ENCODE results near the gene OSBPL9.

The OSBPL9 gene

DNA sequence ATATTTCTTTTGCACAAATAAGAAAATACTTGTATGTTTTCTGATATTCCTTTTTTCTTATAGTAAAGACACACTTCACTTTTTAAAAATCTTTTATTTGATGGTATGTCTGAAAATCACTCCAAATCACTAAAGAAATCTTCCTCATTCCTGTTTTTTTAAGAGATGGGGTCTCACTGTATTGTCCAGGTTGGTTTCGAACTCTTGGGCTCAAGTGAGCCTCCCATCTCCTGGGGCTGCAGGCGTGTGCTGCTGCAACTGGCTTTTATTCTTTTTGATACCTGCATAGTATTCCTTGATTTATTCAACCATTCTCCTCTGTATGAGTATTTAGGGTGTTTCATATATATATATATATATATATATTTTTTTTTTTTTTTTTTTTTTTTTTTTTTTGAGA, 88.1 kb downstream of the OSBPL9 start:
- Mint-ChIP-seq H3K27ac (no peak overlapping the region), H3K9me3 (no peaks in the 10 kb centered on the region), H3K4me3 (no peak overlapping the region), H3K27me3 (ENCODE audit: low read depth) (peaks cover 3% of the 10 kb centered on the region), H3K36me3 (ENCODE audit: low read depth) (no peaks in the 10 kb centered on the region), H3K4me1 (ENCODE audit: low read depth) (no peaks in the 10 kb centered on the region)
- no peak for DNase-seq (ENCODE audit: low spot score)

DNA sequence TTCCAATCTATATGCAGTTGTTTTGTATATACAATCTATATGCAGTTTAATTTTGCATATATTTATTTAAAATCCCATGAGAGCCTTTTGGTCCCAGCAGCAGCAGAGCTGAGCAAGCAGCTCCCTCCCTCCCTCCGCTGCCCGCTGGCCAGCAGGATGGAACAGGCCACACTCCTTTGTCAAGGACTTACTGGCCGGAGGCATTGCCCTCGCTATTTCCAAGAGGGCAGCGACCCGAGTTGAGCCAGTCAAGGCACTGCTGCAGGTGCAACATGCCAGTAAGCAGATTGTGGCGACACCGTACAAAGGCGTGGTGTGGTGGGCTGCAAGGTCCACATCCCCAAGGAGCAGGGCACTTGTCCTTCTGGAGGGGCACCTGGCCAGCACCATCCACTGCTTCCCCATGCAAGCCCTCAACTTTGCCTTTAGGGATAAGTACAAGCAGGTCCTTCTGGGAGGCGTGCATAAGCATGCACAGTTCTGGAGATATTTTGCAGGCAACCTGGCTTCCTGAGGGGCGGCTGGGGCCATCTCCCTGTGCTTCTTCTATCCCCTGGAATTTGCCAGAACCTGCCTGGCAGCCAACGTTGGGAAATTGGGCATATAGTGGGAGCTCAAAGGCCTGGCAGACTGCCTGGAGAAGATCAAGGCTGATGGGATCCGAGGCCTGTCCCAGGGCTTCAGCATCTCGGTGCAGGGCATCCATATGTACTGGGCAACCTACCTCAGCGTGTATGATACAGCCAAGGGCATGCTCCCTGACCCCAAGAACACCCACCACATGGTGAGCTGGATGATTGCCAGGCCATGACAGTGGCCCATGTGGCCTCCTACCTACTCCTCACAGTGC, 92.2 kb downstream of the OSBPL9 start:
- no peak for DNase-seq (ENCODE audit: low spot score)
- Mint-ChIP-seq H3K9me3 (no peaks in the 10 kb centered on the region), H3K27ac (no peak overlapping the region), H3K27me3 (ENCODE audit: low read depth) (peaks cover 3% of the 10 kb centered on the region), H3K4me1 (ENCODE audit: low read depth) (no peaks in the 10 kb centered on the region), H3K4me3 (no peak overlapping the region), H3K36me3 (ENCODE audit: low read depth) (no peaks in the 10 kb centered on the region)

DNA sequence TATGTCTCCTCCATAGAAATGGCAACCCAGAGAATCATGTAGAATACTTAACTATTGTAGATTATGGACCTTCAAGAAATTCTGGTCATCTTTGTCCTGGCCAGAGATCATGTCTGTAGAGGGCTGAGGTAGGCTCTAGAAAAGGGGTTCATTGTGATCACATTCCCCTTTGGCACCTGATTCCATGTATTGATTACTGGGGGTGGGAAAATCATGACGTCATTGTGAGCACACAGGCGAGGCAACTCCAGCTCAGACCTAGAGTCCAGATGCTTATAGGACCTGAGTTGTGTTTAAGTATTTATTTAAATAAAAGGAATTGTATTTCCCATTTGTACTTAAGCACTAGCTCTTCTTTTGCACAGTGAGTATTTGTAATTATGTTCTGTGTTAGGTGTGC, 93.1 kb downstream of the OSBPL9 start:
- Mint-ChIP-seq H3K27me3 (ENCODE audit: low read depth) (no peaks in the 10 kb centered on the region), H3K4me1 (ENCODE audit: low read depth) (no peaks in the 10 kb centered on the region), H3K4me3 (no peak overlapping the region), H3K27ac (no peak overlapping the region), H3K9me3 (no peaks in the 10 kb centered on the region), H3K36me3 (ENCODE audit: low read depth) (no peaks in the 10 kb centered on the region)
- DNase-seq (ENCODE audit: low spot score) = no peak

- DNase-seq (ENCODE audit: low spot score) = no peak
- Mint-ChIP-seq H3K4me1 (ENCODE audit: low read depth) (no peaks in the 10 kb centered on the region), H3K9me3 (no peaks in the 10 kb centered on the region), H3K27ac (no peak overlapping the region), H3K36me3 (ENCODE audit: low read depth) (no peaks in the 10 kb centered on the region), H3K4me3 (no peak overlapping the region), H3K27me3 (ENCODE audit: low read depth) (no peaks in the 10 kb centered on the region)
These were observed 95.7 kb downstream of the OSBPL9 start for GRCh38 chr1:51712590-51712989.

DNA sequence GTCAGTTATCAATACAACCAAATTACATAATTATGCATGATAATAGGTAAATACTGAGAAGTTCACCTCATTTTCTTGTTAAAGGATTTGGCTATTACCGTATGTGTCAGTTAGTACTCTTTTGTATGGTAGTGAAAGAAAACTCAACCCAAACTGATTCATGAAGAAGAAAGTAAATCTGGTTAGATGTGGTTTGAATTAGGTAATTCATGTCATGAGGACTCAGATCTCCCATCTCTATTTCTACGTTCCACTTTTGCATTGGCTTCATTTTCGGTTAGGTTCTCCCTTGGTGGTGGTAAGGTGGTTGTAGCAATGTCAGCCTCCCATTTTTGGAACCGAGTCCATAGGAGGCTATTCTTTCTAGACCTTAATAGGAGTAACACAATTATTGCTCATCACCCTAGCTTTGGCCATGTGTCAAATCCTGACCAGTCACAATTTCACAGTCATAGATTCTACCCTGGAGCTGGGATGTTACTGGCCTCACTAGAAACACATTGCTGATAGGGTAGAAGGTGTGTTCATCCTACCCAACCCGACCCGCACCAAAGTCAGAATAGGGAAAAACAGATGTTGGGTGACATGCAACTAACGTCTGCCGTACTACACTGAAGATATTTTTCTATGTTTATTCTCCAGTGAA, 97.6 kb downstream of the OSBPL9 start:
- Mint-ChIP-seq H3K27me3 (ENCODE audit: low read depth) (no peaks in the 10 kb centered on the region), H3K36me3 (ENCODE audit: low read depth) (no peaks in the 10 kb centered on the region), H3K4me1 (ENCODE audit: low read depth) (peaks cover 3% of the 10 kb centered on the region), H3K27ac (no peak overlapping the region), H3K4me3 (no peak overlapping the region), H3K9me3 (no peaks in the 10 kb centered on the region)
- DNase-seq (ENCODE audit: low spot score) = no peak

- Mint-ChIP-seq H3K4me3 (no peak overlapping the region), H3K4me1 (ENCODE audit: low read depth) (peaks cover 3% of the 10 kb centered on the region), H3K27me3 (ENCODE audit: low read depth) (no peaks in the 10 kb centered on the region)
These were observed 98.5 kb downstream of the OSBPL9 start for GRCh38 chr1:51715369-51715768.

GRCh38 chr1:51716746-51717145, 99.9 kb downstream of the OSBPL9 start:
- Mint-ChIP-seq H3K27ac (no peak overlapping the region), H3K9me3 (no peaks in the 10 kb centered on the region), H3K4me3 (no peak overlapping the region), H3K4me1 (ENCODE audit: low read depth) (peaks cover 3% of the 10 kb centered on the region), H3K36me3 (ENCODE audit: low read depth) (no peaks in the 10 kb centered on the region), H3K27me3 (ENCODE audit: low read depth) (no peaks in the 10 kb centered on the region)
- no peak for DNase-seq (ENCODE audit: low spot score)

More at GRCh38 chr1:51715369-51715768, 98.5 kb downstream of the OSBPL9 start:
- no peaks in the 10 kb centered on the region for H3K9me3 Mint-ChIP-seq
- H3K36me3 Mint-ChIP-seq (ENCODE audit: low read depth) = no peaks in the 10 kb centered on the region
- H3K27ac Mint-ChIP-seq = no peak overlapping the region
- DNase-seq (ENCODE audit: low spot score) = no peak

- Mint-ChIP-seq H3K27me3 (ENCODE audit: low read depth) (no peaks in the 10 kb centered on the region), H3K4me3 (no peak overlapping the region)
These were observed 101.0 kb downstream of the OSBPL9 start for GRCh38 chr1:51717842-51718241.

GRCh38 chr1:51719146-51719545, 102.3 kb downstream of the OSBPL9 start:
- no peak for DNase-seq (ENCODE audit: low spot score)
- H3K27ac Mint-ChIP-seq = no peak overlapping the region
- H3K9me3 Mint-ChIP-seq = no peaks in the 10 kb centered on the region
- no peaks in the 10 kb centered on the region for H3K27me3 Mint-ChIP-seq (ENCODE audit: low read depth)
- H3K4me1 Mint-ChIP-seq (ENCODE audit: low read depth) = peaks cover 3% of the 10 kb centered on the region
- no peak overlapping the region for H3K4me3 Mint-ChIP-seq
- no peaks in the 10 kb centered on the region for H3K36me3 Mint-ChIP-seq (ENCODE audit: low read depth)

More at GRCh38 chr1:51717842-51718241, 101.0 kb downstream of the OSBPL9 start:
- Mint-ChIP-seq H3K36me3 (ENCODE audit: low read depth) (no peaks in the 10 kb centered on the region), H3K27ac (no peak overlapping the region), H3K4me1 (ENCODE audit: low read depth) (peaks cover 3% of the 10 kb centered on the region), H3K9me3 (no peaks in the 10 kb centered on the region)
- DNase-seq (ENCODE audit: low spot score) = no peak

GRCh38 chr1:51724797-51725196, 107.9 kb downstream of the OSBPL9 start:
- no peak for DNase-seq (ENCODE audit: low spot score)
- Mint-ChIP-seq H3K27ac (no peak overlapping the region), H3K4me3 (no peak overlapping the region), H3K4me1 (ENCODE audit: low read depth) (peaks cover 14% of the 10 kb centered on the region), H3K36me3 (ENCODE audit: low read depth) (no peaks in the 10 kb centered on the region), H3K27me3 (ENCODE audit: low read depth) (peaks cover 3% of the 10 kb centered on the region), H3K9me3 (no peaks in the 10 kb centered on the region)

- Mint-ChIP-seq H3K27ac (no peak overlapping the region), H3K27me3 (ENCODE audit: low read depth) (peaks cover 3% of the 10 kb centered on the region), H3K4me1 (ENCODE audit: low read depth) (peaks cover 22% of the 10 kb centered on the region), H3K9me3 (no peaks in the 10 kb centered on the region), H3K4me3 (no peak overlapping the region), H3K36me3 (ENCODE audit: low read depth) (no peaks in the 10 kb centered on the region)
- no peak for DNase-seq (ENCODE audit: low spot score)
These were observed 109.2 kb downstream of the OSBPL9 start for GRCh38 chr1:51726051-51726450.

DNA sequence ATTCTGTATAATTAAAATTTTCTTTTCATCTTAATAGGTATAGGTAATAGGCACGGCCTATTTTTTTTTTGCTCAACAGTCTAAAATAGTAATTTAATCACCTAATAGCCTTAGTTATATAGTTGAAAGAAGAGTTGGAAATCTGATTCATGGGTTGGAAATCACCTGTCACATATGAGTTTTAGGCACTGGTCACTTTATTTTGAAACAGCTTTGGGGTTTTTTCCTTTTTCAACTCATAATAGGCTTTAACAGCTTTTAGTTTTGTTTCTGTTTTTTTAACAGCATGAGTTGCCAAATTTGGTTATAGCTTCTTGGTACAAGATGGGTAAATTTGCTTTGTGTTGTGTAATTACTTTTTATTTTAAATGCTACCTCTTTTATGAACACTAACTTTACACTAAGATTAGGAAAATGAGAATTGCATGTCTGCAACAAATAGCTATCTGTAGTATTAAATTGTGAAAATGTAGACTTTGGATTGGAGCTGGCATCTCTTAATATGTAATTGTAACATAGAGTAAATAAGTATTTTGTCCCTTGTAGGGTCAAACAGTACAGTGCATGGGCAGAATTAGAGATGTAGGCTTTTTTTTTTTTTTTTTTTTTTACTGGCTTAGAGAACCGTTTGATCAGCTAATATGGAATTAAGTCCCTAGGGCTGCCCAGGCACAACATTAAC, 109.8 kb downstream of the OSBPL9 start:
- Mint-ChIP-seq H3K27ac (no peak overlapping the region), H3K36me3 (ENCODE audit: low read depth) (no peaks in the 10 kb centered on the region), H3K27me3 (ENCODE audit: low read depth) (peaks cover 3% of the 10 kb centered on the region), H3K4me3 (no peak overlapping the region), H3K4me1 (ENCODE audit: low read depth) (peaks cover 23% of the 10 kb centered on the region), H3K9me3 (no peaks in the 10 kb centered on the region)
- no peak for DNase-seq (ENCODE audit: low spot score)

GRCh38 chr1:51727366-51727765, 110.5 kb downstream of the OSBPL9 start:
- H3K27ac Mint-ChIP-seq = no peak overlapping the region
- peaks cover 3% of the 10 kb centered on the region for H3K27me3 Mint-ChIP-seq (ENCODE audit: low read depth)
- H3K4me3 Mint-ChIP-seq = no peak overlapping the region
- H3K9me3 Mint-ChIP-seq = no peaks in the 10 kb centered on the region
- no peaks in the 10 kb centered on the region for H3K36me3 Mint-ChIP-seq (ENCODE audit: low read depth)
- no peak for DNase-seq (ENCODE audit: low spot score)
- peaks cover 23% of the 10 kb centered on the region for H3K4me1 Mint-ChIP-seq (ENCODE audit: low read depth)

DNA sequence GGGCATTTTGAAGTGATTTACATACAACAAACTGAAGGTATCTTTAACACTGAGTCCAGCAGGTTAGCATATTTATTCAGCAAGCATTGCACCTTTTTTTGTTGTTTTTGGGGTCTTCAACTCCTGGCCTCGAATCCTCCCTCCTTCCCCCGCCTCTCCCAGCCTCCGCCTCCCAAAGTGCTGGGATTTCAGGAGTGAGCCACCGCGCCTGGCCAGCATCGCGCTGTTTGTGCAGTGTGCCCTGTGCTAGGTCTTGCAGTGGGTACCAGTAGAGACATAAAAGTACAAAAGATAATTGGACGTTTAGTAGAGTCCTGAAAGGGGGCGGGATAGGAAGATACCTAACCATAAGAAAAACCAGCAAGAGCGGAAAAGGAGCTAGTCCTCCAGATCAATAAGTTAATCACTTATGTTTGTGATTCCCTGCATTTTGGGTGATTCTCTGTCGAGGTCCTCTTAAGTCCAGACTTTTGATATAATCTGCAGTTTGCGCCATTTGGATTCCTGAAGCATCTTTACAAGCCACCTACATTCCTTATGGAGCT, 111.8 kb downstream of the OSBPL9 start:
- H3K9me3 Mint-ChIP-seq = no peaks in the 10 kb centered on the region
- DNase-seq (ENCODE audit: low spot score) = no peak
- H3K4me3 Mint-ChIP-seq = peak overlapping the region; percentile 86
- H3K4me1 Mint-ChIP-seq (ENCODE audit: low read depth) = peaks cover 32% of the 10 kb centered on the region
- peak overlapping the region; percentile 92 for H3K27ac Mint-ChIP-seq
- H3K36me3 Mint-ChIP-seq (ENCODE audit: low read depth) = no peaks in the 10 kb centered on the region
- peaks cover 3% of the 10 kb centered on the region for H3K27me3 Mint-ChIP-seq (ENCODE audit: low read depth)

All from T-helper 2 cell treated with Interferon-gamma antibody and Interleukin-4, amounts not matched to agents 5 μg/mL and 100 μg/mL, for 36 hours (primary cell).